Colonic mucosa (tissue), 4 donors: ENCODE measurements around the gene WNT4. TPM values are rescaled to one million over a fixed set of nuclear protein-coding genes. Genes with fewer than 3 reads are reported as not detected.

Source experiments
- DNase-seq: peaks from one replicate; pipeline ENCODE4 v3.0.0-alpha.2; 2020
- H3K27ac ChIP-seq: fragments of 200-600 bp; one replicate; pipeline ENCODE4 v1.8.0; 2021
- H3K27me3 ChIP-seq: fragments of 200-600 bp; one replicate; pipeline ENCODE4 v1.8.0; 2021
- H3K36me3 ChIP-seq: fragments of 200-600 bp; one replicate; pipeline ENCODE4 v1.8.0; 2021
- H3K4me1 ChIP-seq: fragments of 200-600 bp; one replicate; pipeline ENCODE4 v1.8.0; 2021; ENCODE audit warnings: mild to moderate bottlenecking
- H3K4me3 ChIP-seq: fragments of 200-600 bp; one replicate; pipeline ENCODE4 v1.8.0; 2021
- H3K9ac ChIP-seq, 2 donors: one replicate each; pipeline ENCODE4 v1.7.0; 2013; ENCODE audit warnings: control low read depth in 2 of 2, low read depth in 2 of 2, low read length in 2 of 2
- H3K9me3 ChIP-seq: fragments of 200-600 bp; one replicate; pipeline ENCODE4 v1.8.0; 2021
- CTCF ChIP-seq: fragments of 200-600 bp; IDR thresholded peaks from one replicate; pipeline ENCODE4 v1.8.0; 2022; ENCODE audit warnings: antibody characterized with exemption, mild to moderate bottlenecking
- intact Hi-C: fragments of 100-400 bp; cut with DNase I; formaldehyde crosslinking; loops from one replicate; pipeline ENCODE4 v1.14.1; 2022
- total RNA-seq, 2 donors: library from RNA; stranded (reverse); fragmentation: NEBNext Ultra II Directional in 1 of 2; extraction: Animal tissue kit (Norgen Biotek cat#: 25700) in 1 of 2; gene quantifications; one replicate each; pipeline ENCODE4 v1.2.1, GENCODE V29; 2021
- donor health status: healthy.
- donor health status: DM: no; HTN: no; CAD: no.
- donor health status: DM: no; HTN: no; CAD: no.

Gene WNT4
- total RNA-seq, 2 donors from 2014 or later: 2.5 to 2.7 TPM

DNA sequence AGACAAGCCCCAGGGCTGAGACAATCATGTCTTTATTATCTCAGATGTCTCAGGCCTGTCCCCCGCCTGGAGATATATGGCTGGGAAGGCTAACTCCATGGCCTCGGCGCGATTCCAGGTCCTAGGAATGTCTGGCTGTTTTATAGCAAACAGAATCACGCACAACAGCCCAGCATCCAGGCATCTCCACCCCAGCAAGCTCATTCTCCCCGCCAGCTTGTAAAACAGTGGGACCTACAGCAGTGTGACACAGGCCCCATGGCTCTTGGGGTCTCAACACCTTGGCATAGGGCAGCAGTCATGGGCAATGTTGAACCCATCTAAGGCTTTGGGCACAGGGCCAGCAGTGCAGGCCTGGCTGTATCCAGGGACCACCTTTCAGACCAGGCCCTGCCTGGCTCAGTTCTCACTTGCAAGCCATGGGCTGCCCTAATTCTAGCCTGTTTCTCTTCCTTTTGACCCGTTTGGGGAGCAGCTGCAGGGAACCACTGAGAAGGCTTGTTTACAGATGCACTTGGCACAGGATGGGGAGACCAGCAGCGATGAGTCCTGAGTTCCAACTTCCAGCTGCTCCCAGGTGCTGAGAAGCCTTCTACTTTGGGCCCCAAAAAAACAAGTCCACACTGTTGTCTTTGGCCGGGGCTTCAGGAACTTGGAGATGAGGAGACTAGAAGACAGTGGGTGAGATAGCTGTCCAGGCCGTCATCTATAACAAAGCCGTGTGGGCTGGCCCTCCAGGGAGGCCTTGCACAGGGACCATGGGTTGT lies 34.4 kb downstream of the WNT4 start:
- intact Hi-C loops: loop anchor here (10.0 kb wide), 1 partner anchor 166 kb away; no protein-coding TSS in a partner anchor
- H3K9ac ChIP-seq: no peak overlapping the region
- no peaks in the 10 kb centered on the region for H3K27me3 ChIP-seq
- H3K9me3 ChIP-seq: no peaks in the 10 kb centered on the region
- peak overlapping the region; percentile 6 for H3K27ac ChIP-seq
- no peak for TF ChIP-seq CTCF
- no peak for DNase-seq
- no peak overlapping the region for H3K4me3 ChIP-seq
- no peaks in the 10 kb centered on the region for H3K36me3 ChIP-seq
- no peaks in the 10 kb centered on the region for H3K4me1 ChIP-seq

- intact Hi-C loops: loop anchor here (10.0 kb wide), 1 partner anchor 168 kb away; no protein-coding TSS in a partner anchor
- no peak overlapping the region for H3K9ac ChIP-seq
- H3K4me1 ChIP-seq: no peaks in the 10 kb centered on the region
- no peak for DNase-seq
- H3K36me3 ChIP-seq: no peaks in the 10 kb centered on the region
- no peaks in the 10 kb centered on the region for H3K9me3 ChIP-seq
- no peak overlapping the region for H3K4me3 ChIP-seq
- no peak for TF ChIP-seq CTCF
- H3K27me3 ChIP-seq: no peaks in the 10 kb centered on the region
- H3K27ac ChIP-seq: no peak overlapping the region
Measured at GRCh38 chr1:22107126-22107525, 35.8 kb downstream of the WNT4 start.

GRCh38 chr1:22105611-22106207 lies 37.2 kb downstream of the WNT4 start:
- Histone ChIP-seq H3K27ac (no peak overlapping the region), H3K4me1 (no peaks in the 10 kb centered on the region), H3K4me3 (no peak overlapping the region), H3K9me3 (no peaks in the 10 kb centered on the region), H3K9ac (no peak overlapping the region), H3K27me3 (no peaks in the 10 kb centered on the region), H3K36me3 (no peaks in the 10 kb centered on the region)
- peak; percentile 76 for TF ChIP-seq CTCF
- peak; percentile 38 for DNase-seq
- intact Hi-C loops: loop anchor here (10.0 kb wide), 1 partner anchor 169 kb away; no protein-coding TSS in a partner anchor

DNA sequence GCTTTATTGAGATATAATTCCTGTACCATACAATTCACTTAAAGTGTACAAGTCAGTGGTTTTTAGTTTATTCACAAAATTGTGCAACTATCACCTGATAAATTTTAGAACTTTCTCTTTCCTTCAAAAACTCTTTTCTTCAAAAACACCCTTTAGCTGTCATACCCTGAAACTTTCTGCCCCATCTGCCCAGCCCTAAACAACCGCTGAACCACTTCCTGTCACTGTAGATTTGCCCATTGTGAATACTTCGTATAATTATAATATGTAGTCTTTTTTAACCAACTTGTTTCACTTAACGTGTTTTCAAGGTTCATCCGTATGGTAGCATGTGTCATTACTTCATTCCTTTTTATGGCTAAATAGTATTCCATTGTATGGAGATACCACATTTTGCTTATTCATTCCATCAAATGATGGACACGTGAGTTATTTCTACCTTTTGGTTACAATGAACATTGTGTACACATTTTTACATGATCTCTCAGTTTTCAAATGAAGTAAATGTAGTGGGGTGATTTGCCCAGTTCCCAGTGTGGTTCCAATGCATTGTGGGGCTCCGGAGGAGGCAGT lies 37.9 kb downstream of the WNT4 start:
- TF ChIP-seq CTCF: no peak
- Histone ChIP-seq H3K4me1 (no peaks in the 10 kb centered on the region), H3K4me3 (no peak overlapping the region), H3K9ac (no peak overlapping the region), H3K27ac (no peak overlapping the region), H3K27me3 (no peaks in the 10 kb centered on the region), H3K9me3 (no peaks in the 10 kb centered on the region), H3K36me3 (no peaks in the 10 kb centered on the region)
- intact Hi-C loops: loop anchor here (10.0 kb wide), 1 partner anchor 170 kb away; no protein-coding TSS in a partner anchor
- no peak for DNase-seq

- Histone ChIP-seq H3K4me1 (no peaks in the 10 kb centered on the region), H3K27me3 (no peaks in the 10 kb centered on the region), H3K36me3 (no peaks in the 10 kb centered on the region), H3K9ac (no peak overlapping the region), H3K4me3 (no peak overlapping the region), H3K27ac (no peak overlapping the region), H3K9me3 (no peaks in the 10 kb centered on the region)
- no peak for TF ChIP-seq CTCF
- intact Hi-C loops: loop anchor here (10.0 kb wide), 1 partner anchor 171 kb away; no protein-coding TSS in a partner anchor
- no peak for DNase-seq
Measured at GRCh38 chr1:22104094-22104493, 38.8 kb downstream of the WNT4 start.
